Renal cortex interstitium (tissue), 11 donors: Measurements from ENCODE around the gene GDNF. TPM values are rescaled to one million over a fixed set of nuclear protein-coding genes. Genes with fewer than 3 reads are reported as not detected.
"Not testable (repeated sequence)": the region's sequence is repeated elsewhere in the genome, so short reads cannot be mapped to it uniquely, and the experiment has no call there.

Experiments used
- DNase-seq, 11 donors: peaks; one replicate each; pipeline ENCODE4 v3.0.0-alpha.2; 2013; ENCODE audit warnings: low read depth in 9 of 11, low spot score in 4 of 11; ENCODE audit errors: extremely low read depth in 1 of 11
- polyA plus RNA-seq, 3 donors: library from polyadenylated mRNA; unstranded; fragments of 120-200 nt; gene quantifications; one replicate each; pipeline ENCODE4 v1.2.1, GENCODE V29; 2013; ENCODE audit not compliant: insufficient read length in 3 of 3

GDNF gene
- polyA plus RNA-seq, 3 donors: 17.3 to 19.6 (median 17.7) TPM

GRCh38 chr5:37799865-37800421 is 39.9 kb downstream of the GDNF start:
- DNase-seq: no peak

- DNase-seq: not testable (repeated sequence)
These were observed 43.4 kb downstream of the GDNF start for GRCh38 chr5:37796435-37796834.

GRCh38 chr5:37795292-37795691 is 44.5 kb downstream of the GDNF start:
- DNase-seq: not testable (repeated sequence)

- no peak for DNase-seq
These were observed 46.7 kb downstream of the GDNF start for GRCh38 chr5:37792975-37793631.

- no peak for DNase-seq
These were observed 48.5 kb downstream of the GDNF start for GRCh38 chr5:37791321-37791720.

GRCh38 chr5:37789991-37790390 is 49.9 kb downstream of the GDNF start:
- DNase-seq: no peak

- no peak for DNase-seq
These were observed 52.1 kb downstream of the GDNF start for GRCh38 chr5:37787742-37788141.

- no peak for DNase-seq
These were observed 52.9 kb downstream of the GDNF start for GRCh38 chr5:37786862-37787519.

GRCh38 chr5:37786416-37786815 is 53.4 kb downstream of the GDNF start:
- no peak for DNase-seq

GRCh38 chr5:37781409-37781808 is 58.4 kb downstream of the GDNF start:
- not testable (repeated sequence) for DNase-seq

- DNase-seq: no peak
These were observed 62.3 kb downstream of the GDNF start for GRCh38 chr5:37777432-37778130.

- DNase-seq: no peak
These were observed 63.0 kb downstream of the GDNF start for GRCh38 chr5:37776826-37777225.

GRCh38 chr5:37774912-37775483 is 64.8 kb downstream of the GDNF start:
- no peak for DNase-seq

- DNase-seq: no peak
These were observed 66.0 kb downstream of the GDNF start for GRCh38 chr5:37773809-37774208.

GRCh38 chr5:37772255-37772654 is 67.6 kb downstream of the GDNF start:
- DNase-seq: no peak

- no peak for DNase-seq
These were observed 68.1 kb downstream of the GDNF start for GRCh38 chr5:37771731-37772130.

GRCh38 chr5:37771203-37771611 is 68.6 kb downstream of the GDNF start:
- no peak for DNase-seq

GRCh38 chr5:37770786-37771185 is 69.1 kb downstream of the GDNF start:
- no peak for DNase-seq

GRCh38 chr5:37769840-37770239 is 70.0 kb downstream of the GDNF start:
- no peak for DNase-seq

GRCh38 chr5:37769108-37769507 is 70.7 kb downstream of the GDNF start:
- DNase-seq: no peak
